Smooth muscle cell (in vitro differentiated cells): ENCODE results near the gene CFAP54. TPM values are rescaled to one million over a fixed set of nuclear protein-coding genes. Genes with fewer than 3 reads are reported as not detected.

ENCODE experiments used
- DNase-seq: peaks from one replicate; lab custom pipeline; 2025; ENCODE audit not compliant: unreplicated experiment; lab: John Stamatoyannopoulos, UW
- H2AFZ ChIP-seq: fragments of 200-600 bp; sonication (generic); 2 replicates; pipeline ENCODE4 v1.6.0; 2016; ENCODE audit warnings: antibody characterized with exemption, low read depth, mild to moderate bottlenecking
- H3F3A ChIP-seq: fragments of 200-600 bp; sonication (generic); 2 replicates; pipeline ENCODE4 v1.6.0; 2017; ENCODE audit warnings: antibody characterized with exemption, low read depth
- H3K27ac ChIP-seq: fragments of 200-600 bp; sonication (generic); 2 replicates; pipeline ENCODE4 v1.5.1; 2016; ENCODE audit warnings: low read depth, mild to moderate bottlenecking
- H3K27me3 ChIP-seq: fragments of 200-600 bp; sonication (generic); 2 replicates; pipeline ENCODE4 v1.6.1; 2016; ENCODE audit warnings: low read depth, mild to moderate bottlenecking
- H3K36me3 ChIP-seq: fragments of 200-600 bp; sonication (generic); 2 replicates; pipeline ENCODE4 v1.5.1; 2016; ENCODE audit warnings: low read depth
- H3K4me1 ChIP-seq: fragments of 200-600 bp; sonication (generic); 2 replicates; pipeline ENCODE4 v1.5.1; 2016; ENCODE audit warnings: low read depth
- H3K4me2 ChIP-seq: fragments of 200-600 bp; sonication (generic); 2 replicates; pipeline ENCODE4 v1.6.0; 2016; ENCODE audit warnings: mild to moderate bottlenecking
- H3K4me3 ChIP-seq: fragments of 200-600 bp; sonication (generic); 2 replicates; pipeline ENCODE4 v1.5.1; 2016; ENCODE audit warnings: mild to moderate bottlenecking
- H3K79me2 ChIP-seq: fragments of 200-600 bp; sonication (generic); 2 replicates; pipeline ENCODE4 v1.6.0; 2016; ENCODE audit warnings: low read depth, mild to moderate bottlenecking
- H3K9ac ChIP-seq: fragments of 200-600 bp; sonication (generic); 2 replicates; pipeline ENCODE4 v1.6.0; 2016; ENCODE audit warnings: low read depth
- H3K9me3 ChIP-seq: fragments of 200-600 bp; sonication (generic); replicated peaks from 2 replicates; pipeline ENCODE4 v1.5.1; 2016; ENCODE audit warnings: low read depth
- H4K20me1 ChIP-seq: fragments of 200-600 bp; sonication (generic); 2 replicates; pipeline ENCODE4 v1.6.0; 2016; ENCODE audit warnings: low read depth
- CTCF ChIP-seq: fragments of 200-600 bp; sonication (generic); IDR thresholded peaks from 2 replicates; pipeline ENCODE4 v1.5.1; 2017; ENCODE audit warnings: borderline replicate concordance, mild to moderate bottlenecking, antibody characterized with exemption; ENCODE audit not compliant: insufficient read depth, poor library complexity, severe bottlenecking
- WGBS: methylation state at CpG from one replicate; pipeline ENCODE4 v1.1.7; 2016; ENCODE audit warnings: low lambda C conversion rate; 5-methylcytosine and 5-hydroxymethylcytosine counted together
- polyA plus RNA-seq: library from polyadenylated mRNA; unstranded; fragments of >200 nt; fragmentation: Nextera tagmentation; extraction: Ambion mirVana; gene quantifications from 2 replicates; pipeline ENCODE4 v1.2.1, GENCODE V29; 2016
- total RNA-seq: library from RNA; depleted of rRNA; stranded (reverse); fragments of >200 nt; gene quantifications from 2 replicates; pipeline ENCODE4 v1.2.3, GENCODE V29; 2014

The CFAP54 gene
- total and polyA plus RNA-seq, 2 experiments from 2014 or later, result 0.35 to 0.67 TPM

- H3K4me2 ChIP-seq, result no peak overlapping the region
- H2AFZ ChIP-seq, result no peak overlapping the region
- no peak for DNase-seq
- H3K27me3 ChIP-seq, result no peaks in the 10 kb centered on the region
- 76% methylated on average over 1 of the region's 1 CpG for WGBS
- H3K9me3 ChIP-seq, result no peaks in the 10 kb centered on the region
- H3K36me3 ChIP-seq, result no peaks in the 10 kb centered on the region
- H3K79me2 ChIP-seq, result no peaks in the 10 kb centered on the region
- no peak overlapping the region for H3K9ac ChIP-seq
- H4K20me1 ChIP-seq, result no peaks in the 10 kb centered on the region
- H3K27ac ChIP-seq, result no peak overlapping the region
- H3K4me1 ChIP-seq, result no peaks in the 10 kb centered on the region
- no peak overlapping the region for H3K4me3 ChIP-seq
- H3F3A ChIP-seq, result no peaks in the 10 kb centered on the region
- no peak for TF ChIP-seq CTCF
Observed at GRCh38 chr12:96858162-96858561, 368.8 kb downstream of the CFAP54 start.

GRCh38 chr12:96861656-96862055, 372.3 kb downstream of the CFAP54 start:
- no peaks in the 10 kb centered on the region for H3K4me1 ChIP-seq
- H3K4me3 ChIP-seq, result no peak overlapping the region
- H3K79me2 ChIP-seq, result no peaks in the 10 kb centered on the region
- no peak overlapping the region for H2AFZ ChIP-seq
- H3K36me3 ChIP-seq, result no peaks in the 10 kb centered on the region
- DNase-seq, result no peak
- no peak overlapping the region for H3K27ac ChIP-seq
- H4K20me1 ChIP-seq, result no peaks in the 10 kb centered on the region
- no peaks in the 10 kb centered on the region for H3K27me3 ChIP-seq
- H3K9ac ChIP-seq, result no peak overlapping the region
- H3K9me3 ChIP-seq, result no peaks in the 10 kb centered on the region
- TF ChIP-seq CTCF, result no peak
- no peak overlapping the region for H3K4me2 ChIP-seq
- H3F3A ChIP-seq, result no peaks in the 10 kb centered on the region
- WGBS, result 72% methylated on average over 2 of the region's 2 CpGs

- Histone ChIP-seq H3K27ac (no peak overlapping the region), H3K4me3 (no peak overlapping the region), H3K9me3 (no peaks in the 10 kb centered on the region), H3K4me1 (no peaks in the 10 kb centered on the region), H3F3A (no peaks in the 10 kb centered on the region), H3K36me3 (no peaks in the 10 kb centered on the region), H3K27me3 (no peaks in the 10 kb centered on the region), H3K9ac (no peak overlapping the region), H2AFZ (no peak overlapping the region), H3K4me2 (no peak overlapping the region), H4K20me1 (no peaks in the 10 kb centered on the region), H3K79me2 (no peaks in the 10 kb centered on the region)
- no peak for DNase-seq
- TF ChIP-seq CTCF, result no peak
- WGBS, result 30% methylated on average over 1 of the region's 1 CpG
Observed at GRCh38 chr12:96862326-96862725, 372.9 kb downstream of the CFAP54 start.

GRCh38 chr12:96864335-96864734, 375.0 kb downstream of the CFAP54 start:
- DNase-seq, result no peak
- Histone ChIP-seq H3K9me3 (no peaks in the 10 kb centered on the region), H3K79me2 (no peaks in the 10 kb centered on the region), H3K36me3 (no peaks in the 10 kb centered on the region), H3K9ac (no peak overlapping the region), H3K4me2 (no peak overlapping the region), H3K27ac (no peak overlapping the region), H2AFZ (no peak overlapping the region), H3K4me3 (no peak overlapping the region), H4K20me1 (no peaks in the 10 kb centered on the region), H3K27me3 (no peaks in the 10 kb centered on the region), H3F3A (no peaks in the 10 kb centered on the region), H3K4me1 (no peaks in the 10 kb centered on the region)
- TF ChIP-seq CTCF, result no peak
- 57% methylated on average over 4 of the region's 4 CpGs for WGBS
